Activated CD4-positive, alpha-beta T cell treated with anti-CD3 and anti-CD28 coated beads, Interleukin-2, amount 10 ng/mL, durations not matched to agents 24 days and 14 days (primary cell): ENCODE data around the gene MZB1. TPM values are rescaled to one million over a fixed set of nuclear protein-coding genes. Genes with fewer than 3 reads are reported as not detected.
"Not testable (repeated sequence)": the region's sequence is repeated elsewhere in the genome, so short reads cannot be mapped to it uniquely, and the experiment has no call there.

Source experiments
- DNase-seq: peaks from one replicate; pipeline ENCODE4 v3.0.0; 2022
- H3K27ac Mint-ChIP-seq: one replicate; pipeline ENCODE4 v1.8.0; 2022; ENCODE audit warnings: mild to moderate bottlenecking, mixed read lengths
- H3K27me3 Mint-ChIP-seq: one replicate; pipeline ENCODE4 v1.8.0; 2022; ENCODE audit warnings: mixed read lengths
- H3K36me3 Mint-ChIP-seq: one replicate; pipeline ENCODE4 v1.8.0; 2022; ENCODE audit warnings: low read depth, mild to moderate bottlenecking, mixed read lengths
- H3K4me1 Mint-ChIP-seq: one replicate; pipeline ENCODE4 v1.8.0; 2021; ENCODE audit warnings: mixed read lengths
- H3K4me3 Mint-ChIP-seq: one replicate; pipeline ENCODE4 v1.8.0; 2022; ENCODE audit warnings: mild to moderate bottlenecking, moderate library complexity, mixed read lengths
- H3K9me3 Mint-ChIP-seq: one replicate; pipeline ENCODE4 v1.8.0; 2021; ENCODE audit warnings: mixed read lengths
- intact Hi-C: fragments of 100-400 bp; cut with micrococcal nuclease; formaldehyde crosslinking; loops from one replicate; pipeline ENCODE4 v1.15.1; 2023
- total RNA-seq: library from RNA; stranded (reverse); gene quantifications from 2 replicates; pipeline ENCODE4 v1.2.3, GENCODE V29; 2022

Gene MZB1
- total RNA-seq, 1 donor from 2014 or later, result 29.1 TPM

DNA sequence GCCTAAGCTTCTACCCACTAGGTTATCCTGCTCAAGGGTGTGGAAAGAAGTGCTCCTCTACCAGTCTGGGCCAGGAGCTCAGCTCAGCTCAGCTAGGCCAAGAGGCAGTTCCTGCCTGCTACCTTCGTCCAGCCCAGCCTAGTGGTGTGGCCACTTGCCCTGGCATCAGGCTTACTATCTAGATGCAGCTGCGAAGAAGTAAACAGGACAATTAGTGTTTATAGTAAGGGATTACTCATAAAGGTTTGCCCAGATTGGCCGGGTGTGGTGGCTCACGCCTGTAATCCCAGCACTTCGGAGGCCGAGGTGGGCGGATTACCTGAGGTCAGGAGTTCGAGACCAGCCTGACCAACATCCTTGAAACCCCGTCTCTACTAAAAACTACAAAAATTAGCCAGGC is 26.9 kb upstream of the MZB1 start:
- peaks cover 43% of the 10 kb centered on the region for H3K36me3 Mint-ChIP-seq
- H3K27me3 Mint-ChIP-seq, result no peaks in the 10 kb centered on the region
- H3K9me3 Mint-ChIP-seq, result no peaks in the 10 kb centered on the region
- H3K4me1 Mint-ChIP-seq, result peaks cover 62% of the 10 kb centered on the region
- H3K27ac Mint-ChIP-seq, result peak overlapping the region; percentile 95
- peak overlapping the region; percentile 22 for H3K4me3 Mint-ChIP-seq
- intact Hi-C loops, result no loop called here
- no peak for DNase-seq

GRCh38 chr5:139415869-139416268 is 26.2 kb upstream of the MZB1 start:
- no peaks in the 10 kb centered on the region for H3K27me3 Mint-ChIP-seq
- intact Hi-C loops, result loop anchor here (1.0 to 2.0 kb wide), 5 partner anchors 23 to 221 kb away; partner anchors contain the start of gene UBE2D2

GRCh38 chr5:139415221-139415861 is 25.6 kb upstream of the MZB1 start:
- H3K4me3 Mint-ChIP-seq, result peak overlapping the region; percentile 64
- peaks cover 60% of the 10 kb centered on the region for H3K4me1 Mint-ChIP-seq
- H3K36me3 Mint-ChIP-seq, result peaks cover 40% of the 10 kb centered on the region
- peak overlapping the region; percentile 95 for H3K27ac Mint-ChIP-seq
- DNase-seq, result peak; percentile 81
- intact Hi-C loops, result loop anchor here (1.0 to 2.0 kb wide), 5 partner anchors 22 to 221 kb away; partner anchors contain the start of gene UBE2D2
- H3K27me3 Mint-ChIP-seq, result no peaks in the 10 kb centered on the region
- no peaks in the 10 kb centered on the region for H3K9me3 Mint-ChIP-seq

More at GRCh38 chr5:139415869-139416268, 26.2 kb upstream of the MZB1 start:
- Mint-ChIP-seq H3K36me3 (peaks cover 43% of the 10 kb centered on the region), H3K4me1 (peaks cover 62% of the 10 kb centered on the region), H3K27ac (peak overlapping the region; percentile 95), H3K9me3 (no peaks in the 10 kb centered on the region), H3K4me3 (peak overlapping the region; percentile 64)
- no peak for DNase-seq

GRCh38 chr5:139414581-139415130 is 24.9 kb upstream of the MZB1 start:
- H3K36me3 Mint-ChIP-seq, result peaks cover 37% of the 10 kb centered on the region
- H3K27ac Mint-ChIP-seq, result peak overlapping the region; percentile 95
- intact Hi-C loops, result loop anchor here (1.0 to 2.0 kb wide), 10 partner anchors 8 to 222 kb away; partner anchors contain the start of genes DNAJC18, SPATA24 and UBE2D2
- no peak for DNase-seq
- H3K4me1 Mint-ChIP-seq, result peaks cover 62% of the 10 kb centered on the region
- no peaks in the 10 kb centered on the region for H3K9me3 Mint-ChIP-seq
- peak overlapping the region; percentile 64 for H3K4me3 Mint-ChIP-seq
- H3K27me3 Mint-ChIP-seq, result no peaks in the 10 kb centered on the region

- H3K27ac Mint-ChIP-seq, result peak overlapping the region; percentile 95
- intact Hi-C loops, result loop anchor here (1.0 to 2.0 kb wide), 8 partner anchors 8 to 223 kb away; partner anchors contain the start of genes DNAJC18, SPATA24 and UBE2D2
- peak; percentile 74 for DNase-seq
- peaks cover 61% of the 10 kb centered on the region for H3K4me1 Mint-ChIP-seq
- H3K4me3 Mint-ChIP-seq, result peak overlapping the region; percentile 64
- no peaks in the 10 kb centered on the region for H3K9me3 Mint-ChIP-seq
- H3K36me3 Mint-ChIP-seq, result peaks cover 32% of the 10 kb centered on the region
- no peaks in the 10 kb centered on the region for H3K27me3 Mint-ChIP-seq
These were observed 24.2 kb upstream of the MZB1 start for GRCh38 chr5:139413963-139414362.

DNA sequence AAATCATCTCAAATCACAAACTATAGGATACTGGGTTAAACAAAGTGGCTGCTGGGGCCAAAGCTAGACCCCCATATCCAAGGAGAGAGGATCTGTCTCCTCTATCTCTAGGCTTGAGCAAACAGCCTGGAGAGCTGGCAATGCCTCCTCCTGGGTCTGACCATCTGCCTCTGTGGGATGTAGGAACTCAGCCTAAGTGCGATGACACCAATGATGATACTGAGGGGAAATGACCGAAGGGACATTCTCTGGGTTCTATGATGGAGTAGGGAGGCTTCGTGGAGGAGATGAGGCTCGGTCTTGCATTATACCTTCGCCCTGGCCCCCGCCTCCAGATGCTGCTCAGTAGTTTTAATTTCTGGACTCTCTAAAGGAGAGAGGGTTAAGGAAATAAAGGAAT is 23.4 kb upstream of the MZB1 start:
- H3K9me3 Mint-ChIP-seq, result no peaks in the 10 kb centered on the region
- no peaks in the 10 kb centered on the region for H3K27me3 Mint-ChIP-seq
- peak overlapping the region; percentile 95 for H3K27ac Mint-ChIP-seq
- peaks cover 25% of the 10 kb centered on the region for H3K36me3 Mint-ChIP-seq
- DNase-seq, result no peak
- intact Hi-C loops, result no loop called here
- peaks cover 53% of the 10 kb centered on the region for H3K4me1 Mint-ChIP-seq
- H3K4me3 Mint-ChIP-seq, result peak overlapping the region; percentile 64

GRCh38 chr5:139410993-139411828 is 21.5 kb upstream of the MZB1 start:
- H3K4me3 Mint-ChIP-seq, result no peak overlapping the region
- peaks cover 21% of the 10 kb centered on the region for H3K36me3 Mint-ChIP-seq
- H3K9me3 Mint-ChIP-seq, result no peaks in the 10 kb centered on the region
- H3K27me3 Mint-ChIP-seq, result no peaks in the 10 kb centered on the region
- intact Hi-C loops, result no loop called here
- no peak for DNase-seq
- H3K27ac Mint-ChIP-seq, result peak overlapping the region; percentile 66
- H3K4me1 Mint-ChIP-seq, result peaks cover 55% of the 10 kb centered on the region

DNA sequence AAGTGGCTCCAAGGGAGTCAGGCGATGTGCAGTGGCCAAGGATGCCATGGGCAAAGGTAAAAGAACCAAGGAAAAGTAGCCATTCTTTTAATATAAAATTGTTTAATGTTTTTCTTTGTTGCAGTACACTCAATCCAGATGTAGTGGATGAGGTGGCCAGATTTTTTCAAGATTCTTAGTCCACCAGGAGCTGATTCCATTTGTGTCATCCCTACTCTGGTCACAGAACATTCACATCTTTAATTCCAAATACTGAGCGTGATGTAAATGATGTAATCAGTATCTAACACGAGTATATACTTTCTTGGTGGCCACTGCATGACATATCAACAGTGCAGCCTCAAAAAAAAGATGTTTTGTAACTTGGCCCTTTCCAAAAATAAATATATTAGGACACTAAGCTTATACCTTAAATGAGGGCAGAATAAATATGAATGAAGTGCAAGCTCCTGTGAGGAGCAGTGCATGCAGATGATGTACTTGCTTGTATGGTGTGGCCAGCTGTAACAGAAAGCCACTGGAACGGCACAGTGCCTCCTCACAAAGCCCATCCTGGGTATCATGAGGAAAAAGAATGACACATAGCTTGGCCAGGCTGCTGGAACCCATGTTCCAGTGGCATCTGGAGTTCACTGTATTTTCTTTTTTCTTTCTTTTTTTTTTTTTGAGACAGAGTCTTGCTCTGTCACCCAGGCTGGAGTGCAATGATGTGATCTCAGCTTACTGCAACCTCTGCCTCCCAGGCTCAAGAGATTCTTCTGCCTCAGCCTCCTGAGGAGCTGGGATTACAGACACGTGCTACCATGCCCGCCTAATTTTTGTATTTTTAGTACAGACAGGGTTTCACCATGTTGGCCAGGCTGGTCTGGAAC is 20.6 kb upstream of the MZB1 start:
- Mint-ChIP-seq H3K4me3 (no peak overlapping the region), H3K27ac (no peak overlapping the region), H3K4me1 (peaks cover 46% of the 10 kb centered on the region), H3K36me3 (peaks cover 18% of the 10 kb centered on the region), H3K27me3 (no peaks in the 10 kb centered on the region), H3K9me3 (no peaks in the 10 kb centered on the region)
- intact Hi-C loops, result no loop called here
- DNase-seq, result no peak

GRCh38 chr5:139409116-139409515 is 19.4 kb upstream of the MZB1 start:
- not testable (repeated sequence) for H3K9me3 Mint-ChIP-seq, H3K27ac Mint-ChIP-seq, H3K27me3 Mint-ChIP-seq, H3K4me3 Mint-ChIP-seq, DNase-seq
- Mint-ChIP-seq H3K4me1 (peaks cover 40% of the 10 kb centered on the region), H3K36me3 (peaks cover 18% of the 10 kb centered on the region)
- intact Hi-C loops, result loop anchor here (10.0 kb wide), 1 partner anchor 1074 kb away; the partner anchor contains the start of genes CDC25C and FAM53C

DNA sequence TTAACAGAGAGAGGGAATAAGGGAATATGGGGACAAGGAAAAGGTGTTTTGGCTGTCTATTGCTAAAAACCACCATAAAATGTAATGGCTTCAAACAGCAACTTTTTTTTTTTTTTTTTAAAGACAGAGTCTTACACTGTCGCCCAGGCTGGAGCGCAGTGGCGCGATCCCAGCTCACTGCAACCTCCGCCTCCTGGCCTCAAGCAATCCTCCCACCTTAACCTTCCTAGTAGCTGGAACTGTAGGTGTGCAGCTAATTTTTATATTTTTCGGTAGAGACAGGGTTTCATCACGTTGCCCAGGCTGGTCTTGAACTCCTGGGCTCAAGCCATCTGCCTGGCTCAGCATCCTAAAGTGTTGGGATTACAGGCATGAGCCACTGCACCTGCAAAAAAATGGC is 18.5 kb upstream of the MZB1 start:
- Mint-ChIP-seq H3K36me3 (peaks cover 12% of the 10 kb centered on the region), H3K4me1 (peaks cover 35% of the 10 kb centered on the region), H3K4me3 (no peak overlapping the region), H3K9me3 (no peaks in the 10 kb centered on the region), H3K27me3 (no peaks in the 10 kb centered on the region), H3K27ac (no peak overlapping the region)
- DNase-seq, result no peak
- intact Hi-C loops, result loop anchor here (10.0 kb wide), 1 partner anchor 1073 kb away; the partner anchor contains the start of genes CDC25C and FAM53C

- no peak for DNase-seq
- Mint-ChIP-seq H3K4me3 (no peak overlapping the region), H3K27me3 (no peaks in the 10 kb centered on the region), H3K4me1 (peaks cover 35% of the 10 kb centered on the region), H3K27ac (no peak overlapping the region), H3K9me3 (no peaks in the 10 kb centered on the region), H3K36me3 (peaks cover 7% of the 10 kb centered on the region)
- intact Hi-C loops, result loop anchor here (10.0 kb wide), 1 partner anchor 1073 kb away; the partner anchor contains the start of genes CDC25C and FAM53C
These were observed 17.8 kb upstream of the MZB1 start for GRCh38 chr5:139407517-139407916.

- no peak overlapping the region for H3K4me3 Mint-ChIP-seq
- H3K27ac Mint-ChIP-seq, result no peak overlapping the region
- intact Hi-C loops, result loop anchor here (10.0 kb wide), 1 partner anchor 1072 kb away; the partner anchor contains the start of genes CDC25C and FAM53C
- H3K9me3 Mint-ChIP-seq, result no peaks in the 10 kb centered on the region
- peaks cover 5% of the 10 kb centered on the region for H3K36me3 Mint-ChIP-seq
- H3K27me3 Mint-ChIP-seq, result no peaks in the 10 kb centered on the region
- DNase-seq, result no peak
- peaks cover 36% of the 10 kb centered on the region for H3K4me1 Mint-ChIP-seq
These were observed 17.2 kb upstream of the MZB1 start for GRCh38 chr5:139406963-139407362.

DNA sequence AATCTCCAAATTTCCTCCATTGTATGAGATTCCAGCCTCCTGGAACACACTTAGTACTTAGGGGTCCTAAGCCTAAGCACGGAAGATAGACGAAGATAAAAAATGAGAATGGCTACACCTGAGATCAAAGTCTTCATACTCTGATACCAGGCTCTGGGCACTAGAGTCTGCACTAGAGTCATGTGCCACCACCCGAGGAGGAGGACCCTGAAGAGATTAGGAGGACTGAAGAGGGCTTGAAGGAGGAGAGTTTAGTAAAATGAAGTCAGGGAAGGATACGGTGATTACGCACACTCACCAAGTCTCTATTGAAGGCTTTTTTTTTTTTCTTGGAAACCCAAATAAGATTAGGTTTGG is 14.7 kb upstream of the MZB1 start:
- peak; percentile 69 for DNase-seq
- Mint-ChIP-seq H3K9me3 (no peaks in the 10 kb centered on the region), H3K27ac (peak overlapping the region; percentile 99), H3K4me1 (peaks cover 34% of the 10 kb centered on the region), H3K36me3 (peaks cover 7% of the 10 kb centered on the region), H3K4me3 (peak overlapping the region; percentile 87), H3K27me3 (no peaks in the 10 kb centered on the region)
- intact Hi-C loops, result loop anchor here (1.0 to 10.0 kb wide), 6 partner anchors 10 to 1070 kb away; partner anchors contain the start of genes CDC25C, DNAJC18, FAM53C and HSPA9
